GM12873 (cell line): ENCODE measurements around the gene RPA3.

Experiments
- CTCF ChIP-seq: IDR thresholded peaks from 2 replicates; pipeline ENCODE4 v1.5.1; 2012; ENCODE audit warnings: low read depth, mild to moderate bottlenecking, moderate library complexity, low read length, control low read depth; ENCODE audit not compliant: insufficient read depth; ENCODE audit errors: missing control alignments

RPA3 gene

GRCh38 chr7:7681936-7682329 lies 36.5 kb downstream of the RPA3 start:
- no peak for TF ChIP-seq CTCF

- peak; percentile 48 for TF ChIP-seq CTCF
Measured at GRCh38 chr7:7681191-7681935, 37.0 kb downstream of the RPA3 start.

GRCh38 chr7:7675686-7676085 lies 42.7 kb downstream of the RPA3 start:
- TF ChIP-seq CTCF: no peak

- TF ChIP-seq CTCF: no peak
Measured at GRCh38 chr7:7673240-7673550, 45.2 kb downstream of the RPA3 start.

GRCh38 chr7:7672545-7673239 lies 45.7 kb downstream of the RPA3 start:
- TF ChIP-seq CTCF: no peak

GRCh38 chr7:7671361-7671760 lies 47.0 kb downstream of the RPA3 start:
- no peak for TF ChIP-seq CTCF

GRCh38 chr7:7670490-7670889 lies 47.9 kb downstream of the RPA3 start:
- TF ChIP-seq CTCF: no peak
